ENCODE measurements around the gene MYO5C. TPM values are rescaled to one million over a fixed set of nuclear protein-coding genes. Genes with fewer than 3 reads are reported as not detected.

MYO5C gene
- total and polyA plus RNA-seq, 2 of the 13 experiments (the other 11 are each of a cell fraction or from before 2014, with no cell fraction given) = 15.7 to 23.7 TPM

GRCh38 chr15:52251144-52251860, 44.3 kb downstream of the MYO5C start (continued):
- TF ChIP-seq MAFK (conservative IDR thresholded peaks at IDR 0.05 in 1 of 2, IDR thresholded peaks at IDR 0.05 in 1 of 2; ENCODE audit: low read length in 2 of 2) (no peak), ZNF713 (CRISPR knock-in tag; IDR thresholded peaks at IDR 0.05) (no peak), ZFP62 (CRISPR knock-in tag; IDR thresholded peaks at IDR 0.05) (no peak), HIC2 (CRISPR knock-in tag; IDR thresholded peaks at IDR 0.05; ENCODE audit: low read depth) (no peak), ATF5 (CRISPR knock-in tag; IDR thresholded peaks at IDR 0.05; ENCODE audit: low read depth) (no peak), ZNF747 (CRISPR knock-in tag; IDR thresholded peaks at IDR 0.05; ENCODE audit: borderline replicate concordance) (no peak), ZBTB26 (CRISPR knock-in tag; IDR thresholded peaks at IDR 0.05; ENCODE audit: borderline replicate concordance) (no peak)

DNA sequence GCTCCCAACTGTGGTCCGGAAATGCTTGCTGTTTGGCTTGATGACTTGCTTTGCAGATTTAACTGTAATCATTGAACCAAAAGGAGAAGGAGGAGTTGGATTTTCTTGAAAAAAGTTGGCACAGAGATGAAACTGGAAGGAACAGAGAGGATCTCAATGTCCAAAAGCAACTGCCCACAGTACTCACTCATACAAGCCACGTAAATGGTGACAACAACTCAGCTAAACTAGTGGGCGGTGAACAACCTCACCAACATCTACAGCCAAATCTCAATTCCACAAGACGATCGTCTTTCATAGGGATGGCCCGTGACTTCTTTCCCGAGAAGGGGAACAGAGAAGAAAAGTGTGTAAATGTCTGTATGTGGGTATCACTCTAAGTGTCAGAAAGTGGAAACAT, 48.1 kb downstream of the MYO5C start:
- intact Hi-C loops (cut with micrococcal nuclease; ENCODE audit: unreplicated experiment) = no loop called here
- H3K9me3 ChIP-seq (ENCODE audit: low read length) = no peaks in the 10 kb centered on the region
- 97% methylated on average over 7 of the region's 7 CpGs for WGBS (ENCODE audit: low lambda C conversion rate)
- ATAC-seq = no peak
- no peaks in the 10 kb centered on the region for H4K20me1 ChIP-seq (ENCODE audit: insufficient read depth, low read length)
- H3K27ac ChIP-seq (ENCODE audit: extremely low read length, insufficient read depth, low read length) = no peak overlapping the region
- no peak for FAIRE-seq
- BruUV-seq (replicated peaks) = TSS peak; percentile 37
- no peaks in the 10 kb centered on the region for H3K79me2 ChIP-seq (ENCODE audit: insufficient read depth, low read length)
- DNase-seq (ENCODE audit: low spot score) = no peak
- ChIA-PET POLR2A (no interaction called here), CTCF (ENCODE audit: low intra/inter-chr PET ratio, low total read pairs) (no interaction called here)
- in situ Hi-C loops (cut with HindIII; ENCODE audit: extremely low pct_ligation_motif_present, low pct_unique_long_range_greater_than_20kb) = no loop called here
- no peak overlapping the region for H3K9ac ChIP-seq (ENCODE audit: insufficient read depth, low read depth, low read length)
- H3K4me2 ChIP-seq (ENCODE audit: low read depth, low read length) = no peak overlapping the region
- H3K4me1 ChIP-seq (ENCODE audit: insufficient read depth, low read length) = peaks cover 8% of the 10 kb centered on the region; the same call in 1 of the 2 replicates
- H3K27me3 ChIP-seq (ENCODE audit: control insufficient read depth in 1 of 2, insufficient read depth in 2 of 2, low read length in 2 of 2) = no peaks in the 10 kb centered on the region
- peaks cover 21 to 75% of the 10 kb centered on the region in 2 experiments for H3K36me3 ChIP-seq (replicated peaks in 1 of 2; ENCODE audit: control insufficient read depth in 1 of 2, insufficient read depth in 2 of 2, low read length in 2 of 2)
- H3K4me3 ChIP-seq (replicated peaks in 1 of 3; ENCODE audit: insufficient read depth in 1 of 3, low read depth in 2 of 3, low read length in 3 of 3) = no peak overlapping the region
- no peak overlapping the region for H2AFZ ChIP-seq (ENCODE audit: low read length)
- TF ChIP-seq, protein P1, sequence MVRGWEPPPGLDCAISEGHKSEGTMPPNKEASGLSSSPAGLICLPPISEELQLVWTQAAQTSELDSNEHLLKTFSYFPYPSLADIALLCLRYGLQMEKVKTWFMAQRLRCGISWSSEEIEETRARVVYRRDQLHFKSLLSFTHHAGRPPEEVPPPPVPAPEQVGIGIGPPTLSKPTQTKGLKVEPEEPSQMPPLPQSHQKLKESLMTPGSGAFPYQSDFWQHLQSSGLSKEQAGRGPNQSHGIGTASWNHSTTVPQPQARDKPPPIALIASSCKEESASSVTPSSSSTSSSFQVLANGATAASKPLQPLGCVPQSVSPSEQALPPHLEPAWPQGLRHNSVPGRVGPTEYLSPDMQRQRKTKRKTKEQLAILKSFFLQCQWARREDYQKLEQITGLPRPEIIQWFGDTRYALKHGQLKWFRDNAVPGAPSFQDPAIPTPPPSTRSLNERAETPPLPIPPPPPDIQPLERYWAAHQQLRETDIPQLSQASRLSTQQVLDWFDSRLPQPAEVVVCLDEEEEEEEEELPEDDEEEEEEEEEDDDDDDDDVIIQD (CRISPR knock-in tag; IDR thresholded peaks at IDR 0.05; ENCODE audit: low read depth) = no peak
- TF ChIP-seq ZNF781 (CRISPR knock-in tag; IDR thresholded peaks at IDR 0.05; ENCODE audit: borderline replicate concordance, not compliant biosample characterization) (no peak), DMAP1 (CRISPR knock-in tag; IDR thresholded peaks at IDR 0.05) (no peak), ZNF331 (CRISPR knock-in tag; IDR thresholded peaks at IDR 0.05) (no peak), CEBPB (IDR thresholded peaks at IDR 0.05; ENCODE audit: borderline replicate concordance, low read depth, low read length) (no peak), ELF1 (CRISPR knock-in tag; IDR thresholded peaks at IDR 0.05) (no peak)
- TF ChIP-seq, protein P2, sequence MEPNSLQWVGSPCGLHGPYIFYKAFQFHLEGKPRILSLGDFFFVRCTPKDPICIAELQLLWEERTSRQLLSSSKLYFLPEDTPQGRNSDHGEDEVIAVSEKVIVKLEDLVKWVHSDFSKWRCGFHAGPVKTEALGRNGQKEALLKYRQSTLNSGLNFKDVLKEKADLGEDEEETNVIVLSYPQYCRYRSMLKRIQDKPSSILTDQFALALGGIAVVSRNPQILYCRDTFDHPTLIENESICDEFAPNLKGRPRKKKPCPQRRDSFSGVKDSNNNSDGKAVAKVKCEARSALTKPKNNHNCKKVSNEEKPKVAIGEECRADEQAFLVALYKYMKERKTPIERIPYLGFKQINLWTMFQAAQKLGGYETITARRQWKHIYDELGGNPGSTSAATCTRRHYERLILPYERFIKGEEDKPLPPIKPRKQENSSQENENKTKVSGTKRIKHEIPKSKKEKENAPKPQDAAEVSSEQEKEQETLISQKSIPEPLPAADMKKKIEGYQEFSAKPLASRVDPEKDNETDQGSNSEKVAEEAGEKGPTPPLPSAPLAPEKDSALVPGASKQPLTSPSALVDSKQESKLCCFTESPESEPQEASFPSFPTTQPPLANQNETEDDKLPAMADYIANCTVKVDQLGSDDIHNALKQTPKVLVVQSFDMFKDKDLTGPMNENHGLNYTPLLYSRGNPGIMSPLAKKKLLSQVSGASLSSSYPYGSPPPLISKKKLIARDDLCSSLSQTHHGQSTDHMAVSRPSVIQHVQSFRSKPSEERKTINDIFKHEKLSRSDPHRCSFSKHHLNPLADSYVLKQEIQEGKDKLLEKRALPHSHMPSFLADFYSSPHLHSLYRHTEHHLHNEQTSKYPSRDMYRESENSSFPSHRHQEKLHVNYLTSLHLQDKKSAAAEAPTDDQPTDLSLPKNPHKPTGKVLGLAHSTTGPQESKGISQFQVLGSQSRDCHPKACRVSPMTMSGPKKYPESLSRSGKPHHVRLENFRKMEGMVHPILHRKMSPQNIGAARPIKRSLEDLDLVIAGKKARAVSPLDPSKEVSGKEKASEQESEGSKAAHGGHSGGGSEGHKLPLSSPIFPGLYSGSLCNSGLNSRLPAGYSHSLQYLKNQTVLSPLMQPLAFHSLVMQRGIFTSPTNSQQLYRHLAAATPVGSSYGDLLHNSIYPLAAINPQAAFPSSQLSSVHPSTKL (CRISPR knock-in tag; IDR thresholded peaks at IDR 0.05) = no peak
